Natural killer cell (primary cell): ENCODE data around the gene TGM1. TPM values are rescaled to one million over a fixed set of nuclear protein-coding genes. Genes with fewer than 3 reads are reported as not detected.
A peak's percentile ranks its signal among the peaks of the same experiment; 100 is the strongest.

Source experiments
- ATAC-seq, 3 donors: fragments of 150-1000 bp in 2 of 3; fragments of 200-7000 bp in 1 of 3; cut with Tn5 transposase; 1 replicate in 1 of 3; 2 replicates in 2 of 3; pipeline ENCODE4 v1.10.0; 2021; ENCODE audit warnings: mild to moderate bottlenecking in 2 of 3, moderate library complexity in 2 of 3
- DNase-seq, 2 donors: peaks; one replicate each; pipeline versions ENCODE4 v3.0.0 to v3.0.0-alpha.2; 2013 to 2021; ENCODE audit warnings: mixed read lengths in 1 of 2
- H3K27ac ChIP-seq: one replicate; pipeline ENCODE4 v1.5.1; 2013; ENCODE audit warnings: mild to moderate bottlenecking, low read length
- H3K27me3 ChIP-seq: one replicate; pipeline ENCODE4 v1.6.1; 2013; ENCODE audit warnings: low read length; ENCODE audit not compliant: control insufficient read depth, insufficient read depth
- H3K36me3 ChIP-seq: one replicate; pipeline ENCODE4 v1.6.1; 2013; ENCODE audit warnings: low read length; ENCODE audit not compliant: control insufficient read depth, insufficient read depth
- H3K4me1 ChIP-seq: one replicate; pipeline ENCODE4 v1.6.1; 2013; ENCODE audit warnings: low read length; ENCODE audit not compliant: control insufficient read depth, insufficient read depth
- H3K4me3 ChIP-seq: one replicate; pipeline ENCODE4 v1.5.1; 2013; ENCODE audit warnings: low read length
- H3K9me3 ChIP-seq: one replicate; pipeline ENCODE4 v1.6.1; 2013; ENCODE audit warnings: low read length; ENCODE audit not compliant: control insufficient read depth, insufficient read depth
- H3K27ac Mint-ChIP-seq, 2 donors: one replicate each; pipeline ENCODE4 v1.8.0; 2022; ENCODE audit warnings: mild to moderate bottlenecking in 2 of 2, mixed read lengths in 2 of 2, moderate library complexity in 1 of 2
- H3K27me3 Mint-ChIP-seq, 2 donors: one replicate each; pipeline ENCODE4 v1.8.0; 2022; ENCODE audit warnings: low read depth in 2 of 2, mixed read lengths in 2 of 2
- H3K36me3 Mint-ChIP-seq: one replicate; pipeline ENCODE4 v1.8.0; 2022; ENCODE audit warnings: mixed read lengths
- H3K4me1 Mint-ChIP-seq, 2 donors: one replicate each; pipeline ENCODE4 v1.8.0; 2022; ENCODE audit warnings: mixed read lengths in 2 of 2
- H3K4me3 Mint-ChIP-seq: one replicate; pipeline ENCODE4 v1.8.0; 2022; ENCODE audit warnings: mild to moderate bottlenecking, moderate library complexity, mixed read lengths
- H3K9me3 Mint-ChIP-seq, 2 donors: one replicate each; pipeline ENCODE4 v1.8.0; 2022; ENCODE audit warnings: mixed read lengths in 2 of 2
- WGBS: methylation state at CpG from one replicate; pipeline ENCODE4 v1.1.7; 2013; ENCODE audit warnings: missing lambda C conversion rate; ENCODE audit not compliant: insufficient coverage; 5-methylcytosine and 5-hydroxymethylcytosine counted together
- intact Hi-C: fragments of 100-400 bp; cut with micrococcal nuclease; formaldehyde crosslinking; loops from one replicate; pipeline ENCODE4 v1.14.2; 2022
- total RNA-seq, 4 donors: library from RNA; stranded (reverse); fragments of 120-200 nt in 1 of 4; gene quantifications; one replicate each; pipeline versions ENCODE4 v1.2.3 to v1.2.4, GENCODE V29; 2013 to 2022
- TF ChIP-seq, protein P1 (sequence below): fragments of 200-600 bp; IDR thresholded peaks from one replicate; pipeline ENCODE4 v1.8.0; 2022; ENCODE audit warnings: antibody characterized with exemption

TGM1 gene
- total RNA-seq, 3 donors from 2014 or later (not counting 1 experiment from before 2014, with no cell fraction given), result 1.7 to 4.9 (median 4.7) TPM

DNA sequence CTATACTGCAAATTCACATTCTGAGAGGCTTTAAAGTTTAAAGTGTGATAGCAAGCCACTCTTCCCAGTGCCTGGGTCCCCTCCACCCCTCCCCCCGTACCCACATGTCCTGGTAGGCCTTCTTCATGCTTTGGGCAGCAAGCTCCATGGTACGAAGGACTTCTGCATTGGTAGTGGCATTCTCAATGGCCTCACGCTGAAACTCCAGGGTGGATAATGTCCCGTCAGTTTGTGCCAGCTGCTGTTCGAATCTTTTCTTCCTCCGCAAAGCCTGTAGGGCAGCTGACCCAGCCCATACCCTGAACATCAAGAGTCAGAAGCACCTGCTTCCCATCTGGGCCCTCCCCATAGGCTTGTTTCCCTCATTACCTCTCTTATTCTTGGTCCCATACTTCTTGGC, 51.7 kb downstream of the TGM1 start:
- H3K4me1 ChIP-seq, result peaks cover 42% of the 10 kb centered on the region
- intact Hi-C loops, result no loop called here

DNA sequence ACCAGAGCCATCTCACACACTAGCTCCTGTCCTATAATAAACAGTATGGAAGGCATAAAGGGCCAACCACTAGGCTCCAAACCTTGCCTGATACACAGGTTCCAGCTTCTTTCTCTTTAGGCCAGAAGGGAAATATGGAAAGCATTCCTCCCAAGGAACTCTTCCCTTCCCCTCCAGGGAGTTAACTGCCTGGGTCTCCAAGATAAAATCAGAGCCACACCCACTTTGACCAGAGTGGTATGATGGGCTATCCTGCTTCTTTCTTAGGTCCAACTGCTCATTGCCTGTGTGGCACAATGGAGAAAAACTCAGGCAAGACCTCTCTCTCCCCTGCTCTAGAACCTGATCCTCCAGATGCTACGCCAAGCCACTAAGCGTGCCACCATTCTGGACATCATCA, 55.4 kb downstream of the TGM1 start:
- Mint-ChIP-seq H3K36me3 (peaks cover 21% of the 10 kb centered on the region), H3K4me3 (no peak overlapping the region)
- TF ChIP-seq, protein P1, sequence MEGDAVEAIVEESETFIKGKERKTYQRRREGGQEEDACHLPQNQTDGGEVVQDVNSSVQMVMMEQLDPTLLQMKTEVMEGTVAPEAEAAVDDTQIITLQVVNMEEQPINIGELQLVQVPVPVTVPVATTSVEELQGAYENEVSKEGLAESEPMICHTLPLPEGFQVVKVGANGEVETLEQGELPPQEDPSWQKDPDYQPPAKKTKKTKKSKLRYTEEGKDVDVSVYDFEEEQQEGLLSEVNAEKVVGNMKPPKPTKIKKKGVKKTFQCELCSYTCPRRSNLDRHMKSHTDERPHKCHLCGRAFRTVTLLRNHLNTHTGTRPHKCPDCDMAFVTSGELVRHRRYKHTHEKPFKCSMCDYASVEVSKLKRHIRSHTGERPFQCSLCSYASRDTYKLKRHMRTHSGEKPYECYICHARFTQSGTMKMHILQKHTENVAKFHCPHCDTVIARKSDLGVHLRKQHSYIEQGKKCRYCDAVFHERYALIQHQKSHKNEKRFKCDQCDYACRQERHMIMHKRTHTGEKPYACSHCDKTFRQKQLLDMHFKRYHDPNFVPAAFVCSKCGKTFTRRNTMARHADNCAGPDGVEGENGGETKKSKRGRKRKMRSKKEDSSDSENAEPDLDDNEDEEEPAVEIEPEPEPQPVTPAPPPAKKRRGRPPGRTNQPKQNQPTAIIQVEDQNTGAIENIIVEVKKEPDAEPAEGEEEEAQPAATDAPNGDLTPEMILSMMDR, result no peak

More for the DNA sequence above, 51.7 kb downstream of the TGM1 start:
- peaks cover 38% of the 10 kb centered on the region for H3K36me3 ChIP-seq
- no peak for ATAC-seq
- H3K9me3 Mint-ChIP-seq, result no peaks in the 10 kb centered on the region
- DNase-seq, result no peak
- no peaks in the 10 kb centered on the region for H3K9me3 ChIP-seq
- H3K4me3 ChIP-seq, result no peak overlapping the region
- H3K27me3 ChIP-seq, result no peaks in the 10 kb centered on the region
- H3K36me3 Mint-ChIP-seq, result peaks cover 15% of the 10 kb centered on the region
- WGBS, result 98% methylated on average over 6 of the region's 6 CpGs
- TF ChIP-seq, protein P1, result no peak
- peak overlapping the region; percentile 98 to 99 for H3K27ac Mint-ChIP-seq
- H3K27ac ChIP-seq, result no peak overlapping the region
- peaks cover 61 to 64% of the 10 kb centered on the region in 2 donors for H3K4me1 Mint-ChIP-seq
- no peaks in the 10 kb centered on the region for H3K27me3 Mint-ChIP-seq
- no peak overlapping the region for H3K4me3 Mint-ChIP-seq

DNA sequence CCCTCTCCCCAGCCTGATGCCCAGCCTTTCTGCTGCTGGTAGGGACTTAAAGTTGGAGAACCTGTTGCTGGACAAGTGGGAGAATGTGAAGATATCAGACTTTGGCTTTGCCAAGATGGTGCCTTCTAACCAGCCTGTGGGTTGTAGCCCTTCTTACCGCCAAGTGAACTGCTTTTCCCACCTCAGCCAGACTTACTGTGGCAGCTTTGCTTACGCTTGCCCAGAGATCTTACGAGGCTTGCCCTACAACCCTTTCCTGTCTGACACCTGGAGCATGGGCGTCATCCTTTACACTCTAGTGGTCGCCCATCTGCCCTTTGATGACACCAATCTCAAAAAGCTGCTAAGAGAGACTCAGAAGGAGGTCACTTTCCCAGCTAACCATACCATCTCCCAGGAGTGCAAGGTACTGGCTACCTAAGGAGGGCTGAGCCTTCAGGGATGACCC, 55.8 kb downstream of the TGM1 start:
- peak in 1 of 2 donors; percentile 50 for DNase-seq
- intact Hi-C loops, result no loop called here
- H3K27ac ChIP-seq, result peak overlapping the region; percentile 32
- no peaks in the 10 kb centered on the region for H3K27me3 Mint-ChIP-seq
- no peak overlapping the region for H3K4me3 ChIP-seq
- H3K4me1 ChIP-seq, result peaks cover 15% of the 10 kb centered on the region
- peaks cover 22% of the 10 kb centered on the region for H3K36me3 Mint-ChIP-seq
- TF ChIP-seq, protein P1, result no peak
- peak overlapping the region; percentile 14 for H3K4me3 Mint-ChIP-seq
- H3K4me1 Mint-ChIP-seq, result peaks cover 35 to 40% of the 10 kb centered on the region in 2 donors
- 36% methylated on average over 5 of the region's 5 CpGs for WGBS
- H3K36me3 ChIP-seq, result peaks cover 54% of the 10 kb centered on the region
- H3K27ac Mint-ChIP-seq, result peak overlapping the region; percentile 86 to 87
- ATAC-seq, result peak; percentile 79 to 83 (median 83)
- no peaks in the 10 kb centered on the region for H3K27me3 ChIP-seq
- no peaks in the 10 kb centered on the region for H3K9me3 ChIP-seq
- no peaks in the 10 kb centered on the region for H3K9me3 Mint-ChIP-seq

More for the DNA sequence above, 55.4 kb downstream of the TGM1 start:
- 95% methylated on average over 2 of the region's 2 CpGs for WGBS
- peak overlapping the region; percentile 9 for H3K27ac ChIP-seq
- intact Hi-C loops, result no loop called here
- peaks cover 19% of the 10 kb centered on the region for H3K4me1 ChIP-seq
- H3K4me1 Mint-ChIP-seq, result peaks cover 35 to 41% of the 10 kb centered on the region in 2 donors
- peak overlapping the region; percentile 86 to 87 for H3K27ac Mint-ChIP-seq
- DNase-seq, result no peak
- ATAC-seq, result no peak
- peaks cover 54% of the 10 kb centered on the region for H3K36me3 ChIP-seq
- H3K27me3 Mint-ChIP-seq, result no peaks in the 10 kb centered on the region
- H3K9me3 ChIP-seq, result no peaks in the 10 kb centered on the region
- no peaks in the 10 kb centered on the region for H3K27me3 ChIP-seq
- H3K9me3 Mint-ChIP-seq, result no peaks in the 10 kb centered on the region
- no peak overlapping the region for H3K4me3 ChIP-seq
